Kidney capillary endothelial cell (primary cell): Measurements from ENCODE around the gene ZSWIM1.
"Not testable (repeated sequence)": the region's sequence is repeated elsewhere in the genome, so short reads cannot be mapped to it uniquely, and the experiment has no call there.

ENCODE experiments used
- DNase-seq: peaks from one replicate; pipeline ENCODE4 v3.0.0-alpha.2; 2018; ENCODE audit warnings: low spot score

ZSWIM1 gene

DNA sequence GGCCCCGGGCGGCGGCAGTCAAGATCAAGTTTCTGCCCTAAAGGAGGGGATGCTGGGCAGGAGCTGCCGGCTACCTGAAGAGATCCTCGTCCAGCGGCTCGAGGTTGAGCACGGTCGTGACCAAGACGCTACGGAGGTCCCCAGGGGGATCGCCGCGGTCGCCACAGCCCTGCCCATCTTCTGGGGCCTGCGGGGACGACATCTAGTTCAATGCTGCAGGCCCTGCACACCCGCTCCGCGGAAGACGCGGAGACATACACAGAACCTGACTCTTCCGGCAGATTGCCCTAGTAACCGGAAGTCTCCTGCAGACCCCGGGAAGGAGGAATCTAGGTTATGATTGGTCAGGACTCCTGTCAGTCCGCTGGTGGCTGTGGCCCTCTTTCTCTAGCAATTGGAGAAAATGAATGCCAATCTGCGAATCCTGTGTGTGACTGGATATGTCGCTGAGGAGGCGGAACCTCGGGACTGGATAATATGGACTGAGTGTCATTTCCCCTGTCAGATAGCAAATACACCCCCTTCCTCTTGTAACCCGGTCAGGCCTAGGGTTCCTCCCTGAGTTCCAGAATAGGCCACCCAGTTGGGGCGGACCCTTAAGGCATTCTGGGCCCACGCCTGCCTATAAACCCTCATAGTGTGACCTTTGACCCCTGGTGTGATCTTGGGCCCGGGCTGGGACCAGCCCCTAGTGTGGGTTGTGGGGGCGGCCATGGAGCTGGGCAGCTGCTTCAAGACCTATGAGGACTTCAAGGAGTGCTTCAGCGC lies 23.7 kb upstream of the ZSWIM1 start, which contains the start of the genes ACOT8 and ZSWIM3:
TSS of gene ACOT8 (minus strand) at position 279 of the 768 bp plus-strand sequence. CDS start at position 202, 77 bp downstream.
TSS of gene ZSWIM3 (plus strand) at position 501 of the 768 bp plus-strand sequence. CDS start at position 713, 212 bp downstream.
- DNase-seq, result peak; percentile 100

DNA sequence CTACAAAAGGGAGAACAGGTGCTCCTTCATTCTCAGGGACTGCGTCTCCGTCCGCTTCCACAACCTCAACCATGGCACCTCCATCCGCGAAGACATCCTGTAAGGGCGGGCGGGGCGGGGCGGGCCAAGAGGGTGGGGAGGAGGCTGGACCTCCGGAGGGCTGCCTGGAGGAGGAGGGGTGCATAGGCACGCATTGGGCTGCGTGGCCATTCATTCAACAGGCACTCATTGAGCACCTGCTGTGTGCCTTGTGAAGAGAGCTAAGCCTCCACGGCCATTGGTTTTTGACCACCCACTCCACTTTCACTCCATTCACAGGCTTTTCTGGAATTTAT lies 23.2 kb upstream of the ZSWIM1 start:
- DNase-seq, result no peak

- no peak for DNase-seq
These were observed 21.1 kb upstream of the ZSWIM1 start for GRCh38 chr20:45859916-45860315.

DNA sequence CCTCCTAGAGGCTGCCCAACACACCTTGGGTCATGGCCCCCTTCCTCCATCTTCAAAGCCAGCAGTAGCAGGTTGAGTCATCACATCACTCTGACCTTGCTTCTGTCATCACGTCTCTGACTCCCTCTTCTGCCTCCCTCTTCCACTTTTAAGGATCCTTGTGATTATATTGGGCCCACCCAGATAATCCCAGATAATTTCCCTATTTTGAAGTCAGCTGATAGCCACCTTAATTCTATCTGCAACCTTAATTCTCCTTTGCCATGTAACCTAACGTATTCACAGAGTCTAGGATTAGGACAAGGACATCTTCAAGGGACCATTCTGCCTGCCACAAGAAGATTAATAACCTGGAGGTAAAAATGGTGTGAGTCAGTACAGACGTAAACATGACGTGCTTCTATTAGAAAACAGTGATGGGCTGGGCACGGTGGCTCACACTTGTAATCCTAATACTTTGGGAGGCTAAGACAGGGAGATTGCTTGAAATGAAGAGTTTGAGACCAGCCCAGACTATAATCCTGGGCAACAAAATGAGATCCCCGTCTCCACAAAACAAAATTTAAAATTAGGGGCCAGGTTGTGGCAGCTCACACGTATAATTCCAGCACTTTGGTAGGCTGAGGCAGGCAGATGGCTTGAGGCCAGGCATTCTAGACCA lies 20.3 kb upstream of the ZSWIM1 start:
- DNase-seq, result no peak

- no peak for DNase-seq
These were observed 19.6 kb upstream of the ZSWIM1 start for GRCh38 chr20:45861221-45862075.

DNA sequence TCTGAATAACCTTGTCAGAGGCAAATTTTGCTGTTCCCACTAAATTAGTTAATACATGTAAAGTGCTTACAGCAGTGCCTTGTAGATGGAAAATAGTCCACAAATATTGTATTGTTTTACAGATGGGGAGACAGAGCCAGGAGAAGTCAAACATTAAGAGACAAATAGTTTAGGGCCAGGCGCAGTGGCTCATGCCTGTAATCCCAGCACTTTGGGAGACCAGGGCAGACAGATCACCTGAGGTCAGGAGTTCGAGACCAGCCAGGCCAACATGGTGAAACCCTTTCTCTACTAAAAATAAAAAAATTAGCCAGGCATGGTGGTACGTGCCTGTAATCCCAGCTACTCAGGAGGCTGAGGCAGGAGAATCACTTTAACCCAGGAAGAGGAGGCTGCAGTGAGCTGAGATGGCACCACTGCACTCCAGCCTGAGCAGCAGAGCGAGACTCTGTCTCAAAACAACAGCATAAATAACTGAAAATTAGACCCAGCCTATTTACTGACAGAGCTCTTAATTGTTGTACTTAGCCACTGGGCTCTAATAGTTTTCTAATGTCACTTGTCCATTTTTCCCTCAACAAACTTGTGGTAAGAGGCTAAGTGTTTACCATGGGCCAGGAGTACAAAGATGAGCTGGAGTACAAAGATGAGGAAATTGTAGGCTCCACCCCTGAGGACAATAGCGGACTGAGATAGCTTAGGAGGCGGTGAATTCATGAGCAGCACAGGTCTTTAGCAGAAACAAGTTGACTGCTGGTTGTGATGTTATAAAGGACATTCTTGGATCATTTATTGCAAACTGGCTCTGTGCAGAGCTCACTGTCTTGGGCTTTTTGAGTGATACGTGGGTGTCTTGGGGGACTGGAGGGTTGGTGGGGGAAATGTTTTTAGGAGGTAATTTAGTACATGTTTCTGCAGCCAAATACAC lies 17.2 kb upstream of the ZSWIM1 start:
- no peak for DNase-seq

DNA sequence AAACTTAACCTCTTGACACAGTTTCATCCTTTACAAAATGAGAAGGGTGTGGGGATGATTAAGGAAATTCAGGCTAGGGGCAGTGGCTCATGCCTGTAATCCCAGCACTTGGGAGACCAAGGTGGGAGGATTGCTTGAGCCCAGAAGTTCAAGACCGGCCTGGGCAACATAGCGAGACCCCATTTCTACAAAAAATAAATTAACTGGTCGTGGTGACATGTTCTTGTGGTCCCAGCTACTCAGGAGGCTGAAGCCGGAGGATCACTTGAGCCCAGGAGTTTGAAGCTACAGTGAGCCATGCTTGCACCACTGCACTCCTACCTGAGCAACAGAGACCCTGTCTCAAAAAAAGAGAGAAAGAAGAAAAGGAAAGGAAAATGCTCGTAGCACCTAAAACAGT lies 14.6 kb upstream of the ZSWIM1 start:
- no peak for DNase-seq

DNA sequence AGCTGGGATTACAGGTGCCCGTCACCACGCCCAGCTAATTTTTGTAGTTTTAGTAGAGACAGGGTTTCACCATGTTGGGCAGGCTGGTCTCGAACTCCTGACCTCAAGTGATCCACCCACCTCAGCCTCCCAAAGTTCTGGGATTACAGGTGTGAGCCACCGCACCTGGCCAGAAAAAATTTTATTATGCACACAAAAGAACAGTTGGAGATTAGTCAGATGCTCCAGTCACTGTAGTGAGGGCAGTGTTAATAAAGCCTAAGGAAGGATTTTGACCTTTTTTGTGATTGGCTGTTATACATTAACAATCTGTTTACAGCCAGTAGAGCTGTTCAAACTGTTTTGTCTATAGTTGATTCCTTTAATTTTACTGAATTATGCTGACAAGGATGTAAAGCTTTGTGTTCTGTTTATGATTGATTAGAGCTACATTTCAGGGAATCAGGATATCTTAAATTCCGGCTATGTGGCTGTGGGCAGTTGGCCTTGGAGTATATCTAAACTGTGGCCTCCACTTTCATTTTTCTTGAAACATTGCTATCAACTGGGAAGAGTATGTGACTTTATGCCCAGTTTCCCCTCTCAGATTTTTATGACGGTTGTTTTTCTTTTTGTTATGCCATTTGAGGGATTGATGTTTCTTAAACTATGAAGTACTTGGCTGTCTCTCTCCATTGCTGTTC lies 13.8 kb upstream of the ZSWIM1 start:
- DNase-seq, result no peak

DNA sequence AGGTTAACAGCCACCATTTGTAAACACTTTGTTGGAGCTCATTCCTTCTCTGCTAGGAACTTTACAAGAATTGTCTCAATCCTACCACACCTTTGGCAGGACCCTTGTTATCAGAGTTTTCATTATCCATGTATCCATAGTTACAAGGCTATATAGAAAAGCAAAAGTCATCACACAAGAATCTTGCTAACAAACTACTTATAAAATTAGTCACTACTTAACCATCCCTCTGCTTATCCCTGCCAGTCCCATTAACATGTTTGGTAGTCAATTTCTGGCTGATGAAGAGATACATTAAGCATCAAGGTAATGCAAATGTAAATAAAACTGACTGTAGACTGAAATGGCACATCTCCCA lies 13.2 kb upstream of the ZSWIM1 start:
- DNase-seq, result no peak

DNA sequence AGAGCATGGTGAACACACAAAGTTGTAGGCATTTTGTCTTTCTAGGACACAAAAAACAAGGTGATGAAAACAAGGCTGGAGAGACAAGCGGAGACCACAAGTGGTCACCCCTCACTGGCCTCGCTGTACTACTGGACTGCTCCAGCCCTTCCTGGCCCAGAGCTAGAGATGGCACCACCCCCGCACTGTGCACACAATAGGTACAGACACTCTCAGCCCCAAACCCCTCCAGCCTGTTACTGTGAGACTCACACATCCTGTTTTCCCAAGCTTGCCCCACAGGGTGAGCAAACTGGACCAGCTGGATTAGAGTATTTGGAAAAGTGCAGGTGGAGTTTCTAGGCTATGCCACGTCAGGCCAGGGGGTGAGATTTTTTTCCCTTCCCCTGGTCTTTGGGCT lies 8.4 kb upstream of the ZSWIM1 start:
- DNase-seq, result no peak

GRCh38 chr20:45873409-45874103 lies 7.5 kb upstream of the ZSWIM1 start:
- DNase-seq, result no peak

GRCh38 chr20:45874104-45874481 lies 6.9 kb upstream of the ZSWIM1 start:
- not testable (repeated sequence) for DNase-seq

DNA sequence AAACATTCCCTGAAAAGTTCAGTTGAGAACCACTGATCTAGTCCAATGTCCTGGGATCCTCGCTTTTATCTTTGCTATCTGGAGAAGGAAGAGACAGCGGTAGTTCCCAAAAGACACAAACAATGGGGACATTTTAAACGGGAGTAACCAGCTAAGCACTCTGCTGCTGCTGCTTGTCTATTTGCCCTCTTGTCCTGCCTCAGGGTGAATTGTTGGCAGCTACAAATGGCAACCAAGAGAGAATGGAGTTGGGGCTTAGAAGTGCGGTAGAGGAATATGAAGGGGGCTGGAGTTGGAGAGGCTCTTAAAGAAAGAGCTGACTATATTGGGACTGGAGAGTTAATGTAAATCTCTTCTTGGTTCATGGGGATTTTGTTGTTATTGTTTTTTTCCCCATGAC lies 6.5 kb upstream of the ZSWIM1 start:
- DNase-seq, result no peak

DNA sequence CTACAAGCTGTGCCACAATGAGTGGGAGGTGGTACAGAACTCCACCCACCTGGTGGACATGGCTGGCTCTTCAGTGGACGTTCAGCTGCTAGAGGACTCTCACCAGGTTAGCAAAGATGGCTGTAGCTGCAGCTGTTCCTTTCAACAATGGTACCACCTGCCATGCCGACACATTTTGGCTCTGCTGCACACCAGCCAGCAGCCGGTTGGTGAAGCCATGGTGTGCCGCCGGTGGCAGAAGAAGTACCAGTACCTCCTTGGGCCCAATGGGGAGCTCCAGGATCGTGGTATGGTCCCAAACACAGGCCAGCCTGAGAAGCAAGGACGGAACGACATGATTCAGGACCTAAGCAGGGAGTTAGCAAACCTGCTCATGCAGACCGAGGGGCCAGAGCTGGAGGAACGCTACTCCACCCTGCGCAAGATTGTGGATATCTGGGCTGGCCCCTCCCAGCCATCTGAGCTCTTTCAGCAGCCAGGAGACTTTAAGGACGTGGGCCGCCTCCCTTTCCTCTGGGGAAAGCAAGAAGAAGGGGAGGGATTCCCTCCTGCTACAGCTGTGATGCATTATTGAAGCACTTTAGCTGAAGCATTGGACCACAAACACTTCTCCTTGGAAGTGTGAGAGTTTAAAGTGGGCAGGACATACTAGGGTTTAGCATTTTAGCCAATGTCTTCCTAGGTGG lies 2.8 kb upstream of the ZSWIM1 start:
- no peak for DNase-seq

GRCh38 chr20:45882469-45883099 lies 1.6 kb downstream of the ZSWIM1 start:
- no peak for DNase-seq

DNA sequence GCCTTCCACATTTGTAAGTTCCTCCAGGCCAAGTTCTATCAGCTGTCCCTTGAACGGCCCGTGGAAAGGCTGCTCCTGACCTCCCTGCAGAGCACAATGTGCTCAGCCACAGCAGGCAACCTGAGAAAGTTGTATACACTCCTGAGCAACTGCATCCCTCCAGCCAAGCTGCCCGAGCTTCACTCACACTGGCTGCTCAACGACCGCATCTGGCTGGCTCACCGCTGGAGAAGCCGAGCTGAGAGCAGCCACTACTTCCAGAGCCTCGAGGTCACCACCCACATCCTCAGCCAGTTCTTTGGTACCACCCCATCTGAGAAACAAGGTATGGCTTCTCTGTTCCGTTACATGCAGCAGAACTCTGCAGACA lies 2.1 kb downstream of the ZSWIM1 start:
- DNase-seq, result no peak

DNA sequence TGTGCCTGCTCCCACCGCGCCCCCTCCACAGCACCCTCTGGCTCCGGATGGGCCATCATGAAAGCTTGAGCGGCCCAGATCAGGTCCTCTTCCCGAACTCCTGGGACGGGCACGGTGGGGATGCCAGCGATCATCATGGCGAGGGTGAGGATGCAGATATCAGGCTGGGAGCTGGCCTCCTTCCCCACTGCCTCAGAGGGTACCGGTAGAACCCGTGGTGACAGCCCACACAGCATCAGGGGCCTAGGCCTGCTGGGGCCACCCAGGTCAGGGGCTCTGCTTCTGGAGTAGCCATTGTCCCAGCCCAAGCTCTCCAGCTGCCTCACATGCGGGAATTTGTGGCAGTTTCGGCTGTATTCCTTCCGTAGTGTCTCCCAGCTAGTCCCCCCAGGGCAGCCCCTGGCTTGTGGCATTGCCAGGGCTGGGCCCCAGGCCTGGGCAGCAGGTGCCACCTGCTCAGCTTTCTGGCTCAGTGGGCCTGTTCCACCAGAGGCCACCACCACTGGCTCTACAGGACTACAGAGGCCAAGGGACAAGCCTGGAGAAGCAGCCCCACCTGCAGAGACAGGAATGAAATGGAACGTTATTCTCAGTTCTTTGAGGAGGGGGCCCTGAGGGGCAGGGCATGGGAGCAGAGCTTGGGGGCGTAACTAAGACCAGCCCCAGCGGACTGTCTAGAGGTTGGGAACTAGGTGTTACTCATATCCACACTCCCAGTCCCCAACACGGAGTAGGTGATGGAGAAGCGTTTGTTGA lies 5.7 kb downstream of the ZSWIM1 start:
- no peak for DNase-seq

DNA sequence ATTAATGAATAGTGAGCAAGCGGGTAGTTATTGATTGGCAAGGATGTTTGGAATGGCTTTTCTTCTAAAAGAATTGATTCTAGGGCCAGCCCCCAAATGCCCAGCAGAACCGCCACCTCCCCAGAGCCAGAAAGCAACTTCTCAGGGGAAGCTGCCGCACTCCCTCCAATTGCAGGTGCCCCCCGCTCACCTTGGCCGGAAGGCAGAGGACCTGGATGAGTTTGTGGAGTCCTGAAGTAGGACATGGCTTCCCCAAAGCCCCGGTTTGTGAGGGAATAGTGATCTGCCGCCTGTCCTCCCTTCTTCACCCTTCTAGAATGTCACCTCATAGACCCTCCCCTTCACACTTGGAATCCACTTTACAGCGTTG lies 6.3 kb downstream of the ZSWIM1 start, which contains the start of gene SPATA25:
TSS of gene SPATA25 (minus strand) at position 277 of the 370 bp plus-strand sequence. CDS start at position 245, 32 bp downstream.
- no peak for DNase-seq

DNA sequence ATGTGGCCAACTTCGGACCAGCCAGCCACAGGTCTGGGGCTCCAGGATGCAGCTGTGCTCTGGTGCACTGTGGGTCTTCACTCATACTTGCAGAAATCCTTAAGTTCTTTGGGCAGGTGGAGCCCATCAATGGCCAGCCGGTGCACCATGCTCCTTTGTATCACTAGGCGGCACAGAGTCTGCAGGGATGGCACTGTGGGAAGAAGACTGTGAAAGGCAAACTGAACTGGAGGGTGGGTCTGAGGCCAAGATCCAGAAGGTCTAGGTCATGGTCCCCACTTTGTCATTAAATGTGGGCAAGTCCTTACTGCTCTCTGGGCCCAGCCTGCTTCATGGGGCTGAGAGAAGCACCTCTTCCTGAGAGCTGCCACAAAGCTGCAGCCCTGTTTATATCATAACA lies 7.7 kb downstream of the ZSWIM1 start:
- DNase-seq, result no peak
